Kidney capillary endothelial cell (primary cell): ENCODE data around the gene SMIM1.
"Not testable (repeated sequence)": the region's sequence is repeated elsewhere in the genome, so short reads cannot be mapped to it uniquely, and the experiment has no call there.

Experiments used
- DNase-seq: peaks from one replicate; pipeline ENCODE4 v3.0.0-alpha.2; 2018; ENCODE audit warnings: low spot score

SMIM1 gene

DNA sequence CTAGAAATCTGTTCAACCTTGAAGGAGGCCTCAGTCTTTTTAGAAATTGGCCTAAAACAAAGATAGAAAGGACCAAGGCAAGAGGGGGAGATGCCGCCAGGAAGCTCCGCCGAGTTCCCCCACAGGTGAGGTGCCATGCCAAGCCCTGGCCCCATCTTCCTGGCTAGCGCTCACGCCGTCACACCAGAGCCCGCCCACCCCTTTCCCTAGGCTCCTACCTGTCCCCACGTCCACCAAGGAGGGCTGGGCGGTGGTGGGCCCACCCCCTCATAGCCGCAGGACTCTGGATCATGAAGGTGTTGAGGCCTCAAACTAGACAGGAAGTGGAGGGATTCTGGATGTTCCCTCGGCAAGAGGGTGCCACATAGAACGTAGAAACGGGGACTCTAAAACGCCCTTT lies 35.8 kb upstream of the SMIM1 start:
- no peak for DNase-seq

DNA sequence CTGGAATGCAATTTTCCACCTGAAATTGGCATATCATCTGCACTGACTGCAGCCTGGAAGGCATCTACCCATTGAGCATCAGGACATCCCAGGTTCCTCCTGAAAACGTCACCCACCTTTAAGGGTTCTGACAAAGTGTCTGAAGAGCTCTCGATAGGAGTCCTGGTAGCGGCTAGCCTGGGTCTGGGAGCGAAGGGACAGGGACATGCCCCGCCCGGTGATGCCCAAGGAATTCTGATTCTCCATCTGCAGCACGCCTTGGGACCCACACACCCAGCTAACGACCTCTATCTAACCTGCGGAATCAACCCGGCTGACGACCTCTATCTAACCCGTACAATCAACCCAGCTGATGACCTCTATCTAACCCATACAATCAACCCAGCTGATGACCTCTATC lies 33.6 kb upstream of the SMIM1 start:
- DNase-seq, result no peak

DNA sequence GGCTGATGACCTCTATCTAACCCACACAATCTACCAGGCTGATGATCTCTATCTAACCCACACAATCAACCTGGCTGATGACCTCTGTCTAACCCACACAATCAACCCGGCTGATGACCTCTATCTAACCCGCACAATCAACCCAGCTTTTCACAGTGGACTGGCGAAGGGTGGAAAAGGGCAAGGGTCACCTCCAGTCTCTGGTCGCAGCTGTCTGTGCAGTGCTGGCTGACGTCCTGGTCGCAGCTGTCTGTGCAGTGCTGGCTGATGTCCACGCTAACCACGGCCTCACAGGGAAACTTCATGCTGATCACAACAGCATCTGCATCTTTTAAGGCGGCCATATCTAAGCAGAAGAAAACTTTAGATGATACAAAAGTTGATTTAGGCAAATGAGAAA lies 32.5 kb upstream of the SMIM1 start:
- no peak for DNase-seq

DNA sequence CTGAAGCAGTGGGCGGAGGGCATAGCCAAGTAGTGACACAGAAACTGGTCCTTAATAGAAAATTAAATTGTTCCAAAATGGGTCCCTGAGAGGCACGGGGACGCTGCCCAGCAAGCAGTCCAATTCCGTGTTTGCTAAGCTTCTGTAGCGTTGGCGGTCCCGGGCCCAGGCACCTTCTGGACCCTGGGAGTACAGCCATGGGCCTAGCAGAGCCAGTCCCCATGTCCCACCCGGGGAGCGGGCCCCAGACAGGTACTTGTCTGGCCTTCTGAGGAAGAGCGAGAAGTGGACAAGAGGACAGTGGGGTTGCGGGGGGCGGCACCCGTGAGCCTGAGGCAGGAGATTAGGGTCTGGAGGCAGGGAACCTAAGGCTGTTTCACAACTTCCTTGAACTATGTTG lies 31.8 kb upstream of the SMIM1 start:
- DNase-seq, result no peak

DNA sequence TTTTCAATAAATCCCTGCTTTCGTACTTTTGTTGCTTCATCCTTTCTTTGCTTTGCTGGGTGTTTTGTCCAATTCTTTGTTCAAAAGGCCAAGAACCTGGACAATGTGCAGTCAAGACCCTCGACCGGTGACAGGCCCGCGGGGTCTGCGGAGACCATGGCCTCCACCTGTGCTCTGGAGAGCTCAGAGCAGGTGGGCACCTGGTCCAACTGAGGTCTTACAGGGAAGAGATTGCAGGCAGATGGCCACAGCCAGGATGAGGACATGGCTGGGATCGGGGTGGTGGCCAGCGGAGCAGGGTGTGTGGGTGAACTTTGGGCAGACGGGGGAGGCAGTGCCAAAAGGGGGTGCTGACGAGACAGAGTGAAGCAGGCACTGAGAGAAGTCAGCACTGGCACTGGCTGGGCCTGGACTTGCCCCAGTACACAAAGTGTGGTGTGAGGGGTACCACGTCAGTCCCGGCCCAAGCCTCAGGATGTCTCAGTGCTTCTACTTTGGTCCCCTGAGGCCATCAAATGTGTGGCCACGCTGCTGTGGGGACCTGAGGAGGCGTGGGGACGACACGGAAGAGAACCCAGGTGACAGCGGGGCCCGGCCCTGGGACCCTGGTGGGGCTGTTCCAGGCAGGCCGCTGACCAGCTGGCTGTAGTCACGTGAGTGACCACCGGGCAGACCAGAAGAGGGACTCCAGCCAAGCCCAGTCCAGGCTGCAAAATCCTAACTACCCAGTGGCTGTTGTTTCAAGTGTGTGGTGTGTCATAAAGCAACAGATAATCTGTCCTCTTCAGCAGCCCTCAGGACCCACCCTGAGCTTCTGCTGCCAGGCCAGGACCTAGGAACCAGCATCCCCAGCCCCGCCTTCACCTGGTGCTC lies 30.7 kb upstream of the SMIM1 start:
- no peak for DNase-seq

DNA sequence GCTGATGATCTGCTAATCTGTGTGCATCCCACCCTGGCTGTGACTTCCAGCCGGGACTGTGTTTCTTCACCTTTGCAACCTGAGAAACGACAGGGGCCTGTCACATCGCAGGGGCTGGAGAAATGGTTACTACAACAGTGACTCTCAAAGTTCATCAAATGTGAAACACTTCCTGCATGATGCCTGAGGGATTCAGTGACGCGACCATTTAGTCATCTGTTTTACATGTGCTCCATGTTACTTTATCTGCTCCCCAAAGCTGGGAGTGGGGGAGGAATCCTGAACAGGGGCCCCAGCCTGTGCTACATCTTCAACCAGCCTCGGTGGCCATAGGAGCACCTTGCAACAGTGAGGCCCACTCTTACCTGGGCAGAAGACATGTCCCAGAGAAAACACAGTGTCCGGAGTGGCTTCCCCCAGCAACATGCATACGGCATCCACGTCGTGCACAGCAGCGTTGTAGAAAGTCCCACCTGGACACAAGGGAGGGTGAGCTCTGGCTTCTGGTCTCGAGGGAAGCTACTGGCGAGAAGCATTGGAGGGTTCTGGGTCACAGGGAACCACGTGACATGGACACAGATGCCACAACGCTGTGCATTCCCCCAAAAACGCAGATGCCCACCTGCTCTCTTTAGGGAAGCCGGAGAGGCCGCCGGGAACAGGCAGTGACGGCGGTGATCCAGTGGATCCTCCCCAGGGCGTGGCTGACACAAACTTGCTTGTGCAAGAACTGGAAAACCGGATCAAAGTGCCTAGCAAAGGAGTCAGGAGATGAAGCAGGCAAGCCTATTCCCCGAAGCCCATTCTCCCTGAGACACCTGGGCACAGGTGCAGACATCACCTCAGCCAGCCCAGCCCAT lies 29.9 kb upstream of the SMIM1 start:
- no peak for DNase-seq

DNA sequence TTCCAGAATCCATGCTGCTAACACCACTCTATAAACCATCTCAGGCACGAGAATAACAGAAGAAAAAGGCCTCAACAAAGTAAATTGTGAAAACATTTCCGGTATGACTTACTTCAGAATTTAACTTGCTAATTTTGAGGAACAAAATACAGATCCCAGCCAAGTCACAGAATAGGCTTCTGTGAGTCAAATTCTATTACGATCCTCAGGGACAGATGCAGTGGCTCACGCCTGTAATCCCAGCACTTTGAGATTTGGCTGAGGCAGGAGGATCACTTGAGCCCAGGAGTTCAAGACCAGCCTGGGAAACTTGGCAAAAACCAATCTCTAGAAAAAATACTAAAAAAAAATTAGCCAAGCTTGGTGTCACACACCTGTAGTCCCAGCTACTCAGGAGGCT lies 29.1 kb upstream of the SMIM1 start:
- DNase-seq, result no peak

DNA sequence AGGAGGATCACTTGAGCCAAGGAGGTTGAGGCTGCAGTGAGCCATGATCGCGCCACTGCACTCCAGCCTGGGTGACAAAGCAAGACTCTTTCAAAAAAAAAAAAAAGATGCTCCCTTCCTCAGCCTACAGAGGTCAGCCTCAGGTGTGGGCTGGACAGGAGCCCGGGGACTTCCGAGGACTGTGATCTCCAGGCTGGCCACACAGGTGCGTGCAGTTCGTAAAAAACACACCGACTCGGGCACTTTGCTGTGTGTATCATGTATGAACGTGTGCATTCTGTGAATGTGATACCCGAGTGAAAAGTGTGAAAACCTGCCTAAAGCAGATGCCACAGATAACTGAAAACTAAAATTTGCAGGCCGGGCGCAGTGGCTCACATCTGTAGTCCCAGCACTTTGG lies 28.7 kb upstream of the SMIM1 start:
- DNase-seq, result no peak

DNA sequence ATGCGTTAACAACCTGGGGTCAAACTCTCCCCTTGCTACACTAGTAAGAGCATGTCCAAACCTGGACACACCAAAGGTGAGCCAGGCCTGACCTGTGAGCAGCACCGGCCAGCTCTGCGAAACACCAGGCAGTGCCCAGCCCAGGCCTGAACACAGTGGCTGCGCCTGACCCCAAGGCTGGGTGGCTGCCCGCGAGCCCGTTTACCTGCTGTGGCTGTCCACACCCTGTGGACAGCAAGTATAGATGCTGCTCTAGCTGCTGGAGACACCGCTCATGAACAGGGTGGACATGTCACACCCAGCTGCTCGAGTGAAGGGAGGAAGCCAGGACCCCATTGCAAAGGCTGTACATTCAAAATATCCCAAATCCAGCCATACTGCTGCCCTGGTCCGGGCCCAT lies 27.9 kb upstream of the SMIM1 start:
- DNase-seq, result no peak

DNA sequence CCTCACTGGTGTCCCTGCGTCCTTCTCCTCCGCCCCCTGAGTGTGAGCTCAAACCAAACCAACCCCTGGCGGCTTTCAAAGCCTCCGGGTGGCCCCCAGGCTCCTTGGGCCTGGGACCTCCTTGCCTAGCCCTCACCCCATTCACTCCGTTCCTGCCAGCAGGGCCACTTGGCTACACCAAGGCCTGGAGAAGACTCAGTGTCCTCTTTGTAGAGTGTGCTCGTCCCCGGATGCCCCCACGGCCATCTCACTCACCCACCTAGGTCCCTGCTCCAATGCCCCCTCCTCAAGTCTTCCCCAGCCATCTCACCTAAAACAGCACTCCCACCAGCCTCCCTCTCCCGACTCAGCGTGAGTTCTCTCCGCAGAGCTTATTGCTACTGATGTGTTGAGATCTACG lies 27.5 kb upstream of the SMIM1 start:
- no peak for DNase-seq

DNA sequence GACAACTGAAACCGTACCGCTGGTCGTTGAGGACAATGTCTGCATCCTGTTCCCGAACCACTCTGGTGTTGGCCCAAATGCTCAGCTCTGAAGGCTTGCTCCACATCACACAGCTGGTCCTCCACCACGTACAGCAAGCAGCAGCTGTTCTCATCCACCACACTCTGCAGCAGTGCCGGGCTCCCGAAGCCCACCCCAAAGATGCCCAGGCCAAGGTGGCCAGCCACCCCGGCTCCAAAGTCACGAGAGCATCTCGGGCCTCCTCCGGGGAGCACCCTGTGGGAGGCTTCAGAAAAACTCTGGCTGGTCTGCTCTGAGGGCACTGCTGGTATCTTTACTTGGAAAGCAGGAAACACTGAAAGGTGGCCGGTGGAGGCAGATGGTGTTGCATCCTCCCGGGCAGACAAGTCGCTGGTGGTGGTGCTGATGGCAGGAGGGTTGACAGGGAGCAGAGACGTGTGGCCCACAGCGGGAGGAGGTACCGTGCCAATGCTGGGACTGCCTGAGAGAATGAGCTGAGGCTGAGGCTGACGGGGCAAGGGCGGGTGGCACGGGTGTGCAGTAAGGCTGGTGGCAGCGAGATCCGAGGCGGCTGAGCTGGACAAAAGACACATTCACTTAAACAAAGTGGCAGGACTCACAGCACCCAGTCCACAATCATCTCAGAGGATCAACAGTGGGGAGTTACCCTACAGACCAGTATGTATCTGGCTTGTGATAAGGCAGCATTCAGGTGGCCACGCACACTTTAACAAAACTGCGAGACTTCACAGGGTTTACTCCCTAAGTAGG lies 26.8 kb upstream of the SMIM1 start:
- no peak for DNase-seq

DNA sequence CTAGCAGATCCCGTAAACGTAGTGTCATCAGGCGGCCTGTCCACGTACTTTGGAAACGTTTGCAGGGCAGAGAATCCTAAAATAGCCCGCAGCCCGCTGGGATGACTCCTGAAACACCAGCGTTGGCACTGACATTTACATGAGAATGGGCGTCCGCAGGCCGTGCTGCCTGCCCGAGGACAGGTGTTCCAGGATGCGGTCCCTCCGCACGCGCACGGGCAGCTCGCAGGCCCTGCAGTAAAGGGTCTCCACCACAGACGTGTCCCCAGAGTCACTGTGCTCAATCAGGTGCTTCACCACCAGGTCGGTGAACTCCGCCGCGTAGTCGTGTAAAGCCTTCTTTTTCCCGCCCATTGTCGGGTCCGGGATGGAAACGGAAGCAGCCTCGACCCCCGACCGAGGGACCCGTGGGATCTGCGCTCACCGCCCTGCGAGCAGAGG lies 26.1 kb upstream of the SMIM1 start:
- DNase-seq, result no peak

DNA sequence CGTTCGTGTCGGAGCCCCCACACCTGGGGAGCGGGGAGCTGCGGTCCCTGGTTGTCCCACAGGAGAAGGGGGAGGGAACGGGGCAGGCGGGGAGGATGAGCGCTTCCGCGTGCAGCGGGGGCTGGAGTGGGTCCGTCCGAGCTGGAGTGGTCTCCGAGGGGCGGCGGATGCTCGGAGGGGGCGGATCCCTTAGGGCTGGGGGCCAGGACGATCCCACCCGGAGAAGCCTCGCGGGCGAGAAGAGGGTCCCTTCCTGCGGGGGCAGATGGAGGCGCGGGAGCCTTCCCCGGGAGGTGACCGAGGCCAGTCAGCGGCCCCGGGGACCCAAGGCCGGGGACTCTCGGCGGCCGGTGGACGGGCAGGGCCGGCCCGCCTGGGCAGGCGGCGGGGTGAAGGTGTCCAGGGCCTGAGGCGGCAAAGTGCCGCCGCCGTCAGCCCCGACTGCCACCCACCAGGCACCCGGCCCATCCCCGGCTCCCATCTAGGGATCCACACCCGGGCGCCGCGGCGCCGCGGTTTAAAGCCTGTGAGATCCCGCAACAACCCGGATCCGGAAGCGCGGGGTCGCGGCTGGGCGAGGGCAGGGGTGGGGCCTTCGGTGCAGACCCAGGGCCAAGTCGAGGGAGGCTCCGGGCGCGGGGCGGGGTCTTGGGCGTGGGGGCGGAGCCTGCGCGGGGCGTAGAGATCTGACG lies 25.6 kb upstream of the SMIM1 start:
- DNase-seq, result peak; percentile 48

DNA sequence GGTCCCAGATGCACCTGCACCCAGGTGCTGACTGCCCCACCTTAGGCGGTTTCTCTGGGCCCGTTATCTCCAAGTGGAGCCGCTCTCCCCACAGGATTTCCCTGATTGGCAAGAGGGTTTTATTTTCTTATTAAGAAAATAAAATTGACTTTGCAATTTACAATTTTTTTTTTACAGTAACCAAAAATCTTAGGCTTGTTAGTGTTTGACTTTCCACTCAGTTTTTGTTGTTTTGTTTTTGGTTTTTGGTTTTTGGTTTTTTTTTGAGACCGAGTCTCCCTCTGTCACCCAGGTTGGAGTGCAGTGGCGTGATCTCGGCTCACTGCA lies 25.1 kb upstream of the SMIM1 start:
- no peak for DNase-seq

DNA sequence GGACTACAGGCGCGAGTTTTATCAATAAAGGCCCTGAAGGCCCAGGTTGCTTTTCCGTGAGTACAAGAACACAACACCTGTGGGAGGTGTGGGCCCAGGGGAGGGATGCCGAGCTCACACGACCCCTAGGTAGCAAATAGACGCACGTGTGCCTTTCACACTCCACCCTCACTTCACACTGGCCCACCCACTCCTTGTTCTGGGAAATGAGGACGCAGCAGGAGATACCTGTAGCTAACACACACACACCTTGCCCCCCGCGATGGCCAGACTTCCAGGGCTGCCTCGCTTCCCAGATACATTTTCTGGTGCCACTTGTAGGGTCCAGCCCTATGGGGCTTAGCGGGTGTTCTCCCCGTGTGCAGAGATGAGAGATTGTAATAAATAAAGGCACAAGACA lies 24.6 kb upstream of the SMIM1 start:
- no peak for DNase-seq

DNA sequence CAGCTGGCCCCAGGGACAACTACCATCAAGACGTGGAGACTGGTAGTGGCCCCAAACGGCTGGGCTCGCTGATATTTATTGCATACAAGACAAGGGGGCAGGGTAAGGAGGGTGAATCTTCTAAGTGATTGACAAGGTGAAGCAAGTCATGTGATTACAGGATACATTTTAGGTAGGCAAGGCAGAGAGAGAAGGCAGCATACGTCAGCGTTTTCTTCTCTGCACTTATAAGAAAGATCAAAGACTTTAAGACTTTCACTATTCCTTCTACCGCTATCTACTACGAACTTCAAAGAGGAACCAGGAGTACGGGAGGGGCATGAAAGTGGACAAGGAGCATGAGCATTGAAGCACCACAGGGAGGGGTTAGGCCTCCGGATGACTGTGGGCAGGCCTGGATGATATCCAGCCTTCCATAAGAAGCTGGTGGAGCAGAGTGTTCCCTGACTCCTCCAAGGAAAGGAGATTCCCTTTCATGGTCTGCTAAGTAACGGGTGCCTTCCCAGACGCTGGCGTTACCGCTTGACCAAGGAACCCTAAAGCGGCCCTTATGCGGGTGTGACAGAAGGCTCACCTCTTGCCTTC lies 24.1 kb upstream of the SMIM1 start:
- DNase-seq, result not testable (repeated sequence)

DNA sequence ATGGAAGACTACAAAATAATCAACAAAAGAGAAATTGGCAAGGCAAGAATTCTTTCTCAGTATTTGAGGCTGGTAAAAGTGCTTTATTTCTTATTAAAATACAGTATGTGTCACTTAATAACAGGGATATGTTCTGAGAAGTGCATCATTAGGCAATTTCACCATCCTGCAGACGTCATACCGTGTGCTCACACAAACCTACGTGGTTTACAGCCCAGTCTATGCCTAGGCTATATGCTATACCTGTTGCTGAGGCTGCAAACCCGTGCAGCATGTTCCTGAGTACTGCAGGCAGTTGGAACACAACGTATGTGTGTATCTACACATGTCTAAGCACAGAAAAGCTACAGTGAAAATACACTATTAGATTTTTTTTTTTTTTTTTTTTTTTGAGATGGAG lies 23.0 kb upstream of the SMIM1 start:
- DNase-seq, result no peak

DNA sequence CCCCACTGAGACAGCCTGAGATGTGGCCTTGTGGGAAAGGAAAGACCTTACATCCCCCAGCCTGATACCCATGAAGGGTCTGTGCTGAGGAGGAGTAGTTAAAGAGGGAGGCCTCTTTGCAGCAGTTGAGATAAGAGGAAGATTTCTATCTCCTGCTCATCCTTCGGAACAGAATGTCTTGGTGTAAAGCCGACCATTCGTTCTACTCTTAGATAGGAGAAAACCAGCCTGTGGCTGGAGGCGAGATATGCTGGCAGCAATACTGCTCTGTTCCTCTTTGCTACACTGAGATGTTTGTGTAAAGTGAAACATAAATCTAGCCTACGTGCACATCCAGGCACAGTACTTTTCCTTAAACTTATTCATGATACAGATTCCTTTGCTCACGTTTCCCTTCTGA lies 21.8 kb upstream of the SMIM1 start:
- no peak for DNase-seq

DNA sequence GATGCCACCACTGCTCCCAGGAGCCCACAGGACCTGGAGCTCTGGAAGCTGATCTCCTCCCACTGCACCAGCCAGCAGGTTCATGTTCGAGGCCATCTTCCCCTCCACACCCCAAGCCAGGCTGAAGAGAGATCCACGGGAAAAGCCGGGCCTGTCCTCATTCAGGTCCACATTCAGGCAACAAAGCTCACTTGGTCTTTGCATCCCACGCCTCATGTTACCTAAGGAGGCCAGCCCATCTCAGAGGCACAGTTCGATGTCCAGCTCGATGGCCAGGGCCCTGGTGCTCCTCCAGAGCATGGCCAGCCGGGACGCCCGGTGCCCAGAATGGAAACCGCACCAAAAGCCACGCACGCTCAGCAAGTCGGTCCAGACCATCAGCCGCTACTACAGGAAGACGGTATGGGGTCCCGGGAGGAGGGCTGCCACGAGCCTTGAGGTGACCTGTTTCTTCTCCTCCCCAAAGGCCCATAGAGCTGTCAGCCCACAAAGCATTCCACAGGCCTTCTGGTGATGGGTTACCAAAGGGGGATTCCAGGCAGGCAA lies 20.1 kb upstream of the SMIM1 start, which contains the start of gene CCDC27:
Gene CCDC27, plus strand, starts transcription at position 51 of the 546 bp plus-strand sequence. Its CDS starts 32 bp downstream, at position 83.
- no peak for DNase-seq

DNA sequence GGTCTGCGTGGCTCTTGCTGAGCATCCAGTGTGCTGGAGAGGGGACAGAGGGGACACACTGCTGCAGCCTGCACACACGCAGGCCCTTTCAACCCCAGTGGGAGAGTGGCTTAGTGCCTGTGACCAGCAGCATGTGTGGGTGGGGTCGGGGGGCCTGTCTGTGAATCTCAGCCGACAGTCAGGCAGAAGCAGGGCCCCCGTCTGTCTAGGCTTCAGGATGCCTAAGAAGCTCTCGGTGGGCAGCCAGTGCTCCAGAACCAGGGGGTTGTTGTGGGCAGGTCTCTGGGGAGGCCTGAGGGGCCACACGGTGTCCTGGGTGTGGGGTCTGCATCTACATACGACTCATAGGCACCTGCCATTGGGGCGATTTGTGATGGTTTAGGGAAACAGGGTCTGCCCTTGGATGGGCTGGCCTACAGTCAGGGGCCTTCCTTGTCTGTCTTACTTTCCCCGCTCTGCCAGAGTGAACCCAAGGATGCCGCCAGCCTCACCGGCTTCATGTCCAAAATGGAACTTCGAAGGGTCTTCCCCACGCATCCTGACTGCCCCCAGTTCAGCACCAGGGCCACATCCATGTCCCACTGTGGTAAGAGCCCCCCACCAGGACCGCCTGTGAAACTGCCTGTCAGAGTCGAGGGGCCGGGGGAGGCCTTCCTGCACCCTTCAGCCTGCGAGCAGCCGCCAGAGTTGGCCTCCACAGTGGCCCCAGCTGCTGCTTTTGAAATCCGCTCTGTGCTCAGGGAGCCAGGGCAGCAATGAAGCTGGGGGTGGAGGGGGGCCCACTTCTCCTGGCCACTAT lies 18.7 kb upstream of the SMIM1 start:
- DNase-seq, result no peak
